ENCODE measurements around the gene GRID1.
"Not testable (repeated sequence)": the region's sequence is repeated elsewhere in the genome, so short reads cannot be mapped to it uniquely, and the experiment has no call there.

The GRID1 gene

DNA sequence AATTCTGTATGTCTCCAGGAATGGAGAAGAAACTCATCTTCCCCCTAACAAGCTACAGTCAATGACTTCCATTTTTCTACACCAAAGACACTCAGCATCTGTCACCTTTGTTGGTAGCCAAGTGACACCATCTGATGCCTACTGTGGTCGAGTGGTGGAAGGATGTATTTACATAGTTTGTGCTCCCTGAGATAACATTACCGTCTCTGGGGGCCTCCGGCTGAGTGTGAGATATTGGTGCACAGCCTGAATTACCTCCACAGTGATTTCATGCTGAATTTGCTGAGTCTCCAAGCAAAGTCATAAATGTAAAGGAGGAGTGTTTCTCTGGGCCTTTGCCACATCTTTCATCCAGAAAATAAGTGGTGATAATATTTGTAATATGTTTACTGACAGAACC lies 114.0 kb downstream of the GRID1 start:
- no peak for DNase-seq (ENCODE audit: low spot score)

DNA sequence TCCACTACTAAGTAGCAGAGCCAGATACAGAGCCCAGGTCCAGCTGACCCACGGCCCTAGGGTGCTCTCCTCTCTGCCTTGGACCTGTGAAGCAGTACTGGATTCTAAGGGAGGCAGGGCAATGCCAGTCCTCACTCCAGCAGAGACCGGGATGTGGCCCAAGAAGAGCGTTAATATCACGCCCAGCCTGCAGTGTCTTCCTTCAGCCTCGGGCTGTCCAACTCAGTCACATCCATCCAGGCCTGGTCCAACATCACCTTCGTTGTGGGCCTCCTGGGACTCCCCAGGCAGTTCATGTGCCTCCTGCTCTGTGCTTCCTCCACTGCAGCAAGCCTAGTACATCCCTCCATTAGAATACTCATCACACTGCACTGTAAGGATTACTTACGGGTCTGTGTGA lies 114.5 kb downstream of the GRID1 start:
- DNase-seq (ENCODE audit: low spot score), result no peak

DNA sequence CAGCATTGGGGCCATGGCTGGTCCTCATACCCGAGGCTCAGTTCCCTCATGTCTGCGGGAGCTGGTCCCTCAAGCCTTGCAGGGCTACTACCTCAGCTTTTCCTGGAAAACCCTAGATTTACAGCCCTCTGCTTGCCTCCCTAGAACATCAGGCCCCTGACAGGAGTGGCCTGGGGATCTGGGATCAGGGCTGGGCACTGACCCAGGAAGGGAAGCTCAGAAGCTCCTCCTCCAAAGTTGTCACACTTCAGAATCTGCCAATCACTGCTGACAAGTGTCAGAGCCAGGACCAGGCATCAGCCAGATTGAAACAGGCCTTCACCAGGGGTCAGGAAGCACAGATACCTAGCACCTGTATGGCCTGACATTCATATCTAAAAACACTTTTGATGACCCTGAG lies 115.2 kb downstream of the GRID1 start:
- no peak for DNase-seq (ENCODE audit: low spot score)

DNA sequence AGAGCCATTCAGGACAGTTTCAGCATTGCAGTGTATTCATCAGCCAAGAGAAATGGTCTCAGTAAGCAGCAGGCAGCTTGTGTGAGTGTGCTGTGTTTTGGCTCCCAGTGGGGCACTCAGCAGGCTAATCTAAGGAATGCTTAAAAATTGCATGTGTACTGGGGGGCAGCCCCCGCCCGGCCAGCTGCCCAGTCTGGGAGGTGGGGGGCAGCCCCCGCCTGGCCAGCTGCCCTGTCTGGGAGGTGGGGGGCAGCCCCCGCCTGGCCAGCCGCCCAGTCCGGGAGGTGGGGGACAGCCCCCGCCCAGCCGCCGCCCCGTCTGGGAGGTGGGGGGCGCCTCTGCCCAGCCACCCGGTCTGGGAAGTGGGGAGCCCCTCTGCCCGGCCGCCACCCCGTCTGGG lies 116.2 kb downstream of the GRID1 start:
- no peak for DNase-seq (ENCODE audit: low spot score)

DNA sequence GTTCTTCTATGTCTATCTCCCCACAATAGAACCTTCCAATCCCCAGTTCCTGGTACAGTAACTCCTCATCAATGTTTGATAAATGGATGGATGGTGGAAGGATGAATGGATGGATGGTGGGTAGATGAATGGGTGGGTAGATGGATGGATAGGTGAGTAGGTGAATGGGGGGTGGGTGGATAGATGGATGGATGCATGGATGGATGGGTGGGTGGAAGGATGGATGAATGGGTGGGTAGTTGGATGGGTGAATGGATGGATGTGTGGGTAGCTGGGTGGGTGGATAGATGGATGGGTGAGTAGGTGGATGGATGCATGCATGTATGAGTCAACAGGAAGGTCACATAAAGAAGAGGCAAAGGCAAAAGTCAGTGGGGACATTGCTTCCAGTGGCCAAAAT lies 116.8 kb downstream of the GRID1 start:
- DNase-seq (ENCODE audit: low spot score), result no peak

DNA sequence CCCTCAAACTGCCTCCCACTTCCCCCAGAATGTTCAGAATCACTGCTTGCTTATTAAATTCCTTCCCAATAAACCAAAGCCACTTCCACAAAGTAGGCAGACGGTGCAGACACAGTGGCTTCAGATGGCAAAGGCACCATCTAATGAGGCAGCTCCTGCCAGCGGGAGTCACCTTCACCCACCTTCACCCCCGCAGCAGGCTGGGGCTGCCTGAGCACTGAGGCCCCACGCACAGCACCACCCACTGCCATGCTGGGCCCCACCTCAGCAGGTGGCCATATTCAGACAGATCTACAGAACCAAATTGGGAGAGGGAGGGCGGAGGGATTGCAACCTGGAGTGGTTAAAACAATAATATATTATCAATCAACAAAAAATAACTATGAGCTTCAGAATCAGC lies 118.5 kb downstream of the GRID1 start:
- no peak for DNase-seq (ENCODE audit: low spot score)

DNA sequence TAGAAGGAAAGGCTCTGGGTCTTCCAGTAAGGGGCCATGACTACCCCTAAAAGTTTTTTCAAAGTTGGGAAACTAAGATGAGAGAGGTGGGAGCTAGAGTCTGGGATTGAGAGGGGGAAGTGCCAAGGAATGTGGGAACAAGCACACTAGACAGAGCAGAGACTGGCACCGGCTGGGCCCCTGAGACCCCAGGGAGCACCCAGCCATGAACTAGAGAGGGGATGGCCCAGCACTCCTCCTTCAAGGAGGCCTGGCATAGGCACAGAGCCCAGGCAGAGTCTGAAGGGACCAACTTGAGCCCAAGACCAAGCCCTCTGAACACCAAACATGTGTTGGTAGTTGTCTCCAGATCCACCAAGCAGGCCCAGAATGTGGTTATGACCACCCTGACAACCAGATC lies 119.0 kb downstream of the GRID1 start:
- DNase-seq (ENCODE audit: low spot score), result no peak

DNA sequence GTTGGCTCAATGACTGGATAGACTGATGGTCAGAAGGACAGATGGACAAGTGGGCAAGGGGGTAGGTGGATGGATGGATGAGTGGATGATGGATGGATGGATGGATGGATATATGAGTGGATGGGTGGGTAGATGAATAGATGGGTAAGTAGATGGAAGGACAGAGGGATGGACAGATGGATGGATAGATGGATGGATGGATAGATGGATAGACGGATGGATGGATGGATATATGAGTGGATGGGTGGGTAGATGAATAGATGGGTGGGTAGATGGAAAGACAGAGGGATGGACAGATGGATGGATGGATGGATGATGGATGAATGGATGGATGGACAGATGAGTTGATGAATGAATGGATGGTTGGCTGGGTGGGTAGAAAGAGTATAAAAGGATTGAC lies 119.5 kb downstream of the GRID1 start:
- no peak for DNase-seq (ENCODE audit: low spot score)

DNA sequence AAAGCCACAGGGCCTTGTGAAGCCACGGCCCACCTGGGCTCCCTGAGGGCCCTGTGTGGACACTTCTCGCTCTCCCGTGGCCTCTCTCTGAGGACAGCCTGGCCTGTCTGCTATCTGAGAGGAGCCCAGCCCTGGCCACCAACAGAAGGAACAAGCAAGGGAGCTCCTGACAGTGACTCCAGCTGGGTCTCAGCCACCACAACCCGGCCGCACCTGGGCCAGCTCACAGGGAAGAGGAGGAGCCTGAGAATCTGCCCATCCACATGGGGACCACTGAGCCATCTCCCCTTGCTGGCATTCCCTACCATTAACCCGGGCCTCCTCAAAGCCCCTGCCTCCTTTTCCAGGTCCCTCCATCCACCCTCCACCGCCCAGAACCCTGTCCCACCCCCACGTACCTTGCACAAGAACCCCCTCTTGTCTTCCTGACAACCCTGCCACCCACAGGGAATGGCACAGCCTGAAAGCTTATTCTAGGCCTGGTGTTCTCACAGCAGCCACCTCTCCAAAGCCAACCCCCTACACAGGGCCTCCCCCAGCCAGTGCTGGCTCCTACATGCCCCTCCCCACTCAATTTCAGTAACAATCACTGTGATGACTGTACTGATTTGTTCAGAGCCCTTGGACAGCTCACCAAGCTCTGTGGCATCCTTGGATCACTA lies 120.2 kb downstream of the GRID1 start:
- no peak for DNase-seq (ENCODE audit: low spot score)

DNA sequence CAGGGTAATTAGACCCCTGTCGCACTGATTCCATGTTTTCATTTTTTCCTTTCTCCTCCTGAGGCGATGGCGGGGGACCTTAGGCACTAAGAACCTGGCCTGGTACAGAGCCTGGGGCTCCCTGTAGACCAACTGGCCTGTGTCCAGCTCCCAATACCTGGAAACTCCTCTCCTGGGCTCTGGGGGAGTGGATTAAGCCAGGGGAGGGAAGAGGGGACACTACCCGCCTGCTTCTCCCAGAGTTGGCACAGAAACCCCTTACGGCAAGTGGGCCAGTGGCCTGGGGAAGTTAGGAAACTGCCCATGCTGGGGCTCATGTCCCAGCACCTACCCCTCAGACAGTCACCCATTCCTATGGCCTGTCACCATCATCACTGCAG lies 121.6 kb downstream of the GRID1 start:
- no peak for DNase-seq (ENCODE audit: low spot score)

DNA sequence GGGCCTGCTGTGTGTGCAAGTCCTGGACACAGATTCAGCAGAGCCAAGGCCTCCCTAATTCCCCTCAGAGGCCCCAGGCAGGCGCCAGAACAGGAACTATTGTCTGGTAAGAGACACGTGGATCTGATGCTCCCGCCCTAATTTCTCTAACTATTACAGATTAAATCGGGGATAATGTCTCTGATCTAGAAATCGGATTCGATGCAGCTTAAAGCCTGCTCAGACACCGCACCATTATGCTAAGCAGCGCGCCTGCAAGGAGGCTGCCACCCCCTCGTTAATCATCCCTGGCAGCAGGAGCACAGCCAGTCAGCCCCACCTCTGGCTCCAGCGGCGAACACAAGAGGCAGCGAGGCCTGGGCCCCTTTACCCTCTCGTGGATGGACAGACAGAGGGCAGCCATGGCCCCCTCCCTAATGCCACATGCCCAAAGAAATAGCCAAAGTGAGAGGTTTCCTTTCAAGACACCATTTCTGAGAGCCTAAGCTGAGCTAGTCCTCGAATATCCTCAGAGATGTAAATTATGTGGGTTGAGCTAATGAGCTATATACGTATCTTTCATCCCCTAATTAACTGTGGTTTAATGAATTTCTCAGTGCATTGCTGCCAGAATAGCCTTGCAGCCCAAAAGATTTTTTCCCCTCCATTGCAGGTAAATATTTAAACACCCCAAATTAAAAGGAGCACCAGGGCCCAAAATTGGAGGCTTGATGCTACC lies 122.1 kb downstream of the GRID1 start:
- no peak for DNase-seq (ENCODE audit: low spot score)

DNA sequence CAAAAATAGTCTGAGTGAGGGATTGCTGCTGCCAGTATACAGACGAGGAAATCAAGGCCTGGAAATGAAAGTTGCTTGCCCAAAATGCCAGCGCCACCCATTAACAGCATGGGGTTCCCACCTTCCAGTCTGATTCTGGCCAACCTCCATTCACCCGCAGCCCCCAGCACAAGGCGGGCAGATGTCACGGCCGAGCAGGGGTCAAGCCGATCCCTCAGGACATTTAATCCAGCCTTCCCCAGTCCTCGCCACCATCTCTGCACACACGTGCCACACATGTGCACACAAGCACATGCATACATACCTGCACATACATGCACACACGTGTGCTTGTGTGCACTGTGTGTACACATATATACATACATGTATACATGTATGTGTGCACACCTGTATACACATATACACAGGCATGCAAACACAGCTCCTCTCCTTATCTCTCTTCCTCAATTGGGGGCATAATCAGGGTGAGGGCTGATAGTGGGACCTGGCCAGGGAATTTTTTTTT lies 122.9 kb downstream of the GRID1 start:
- DNase-seq (ENCODE audit: low spot score), result no peak

DNA sequence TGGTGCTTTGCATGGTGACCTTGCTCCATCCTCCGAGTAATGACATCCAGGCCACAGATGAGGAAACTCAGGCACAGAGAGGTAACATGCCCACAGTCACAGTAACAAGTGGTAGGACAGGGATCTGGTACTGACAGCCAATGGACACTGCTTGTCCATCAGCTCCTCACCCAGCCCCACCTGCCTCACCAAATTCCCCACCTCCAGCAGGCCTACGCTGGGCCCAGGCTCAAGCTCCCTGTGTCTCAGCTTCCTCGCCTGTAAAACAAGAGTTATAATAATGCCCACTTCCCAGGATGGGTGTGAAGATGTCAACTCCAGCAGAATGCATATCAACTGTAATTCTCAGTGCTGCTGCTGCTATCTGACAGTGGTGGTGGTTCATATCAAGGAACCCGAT lies 123.8 kb downstream of the GRID1 start:
- DNase-seq (ENCODE audit: low spot score), result no peak

DNA sequence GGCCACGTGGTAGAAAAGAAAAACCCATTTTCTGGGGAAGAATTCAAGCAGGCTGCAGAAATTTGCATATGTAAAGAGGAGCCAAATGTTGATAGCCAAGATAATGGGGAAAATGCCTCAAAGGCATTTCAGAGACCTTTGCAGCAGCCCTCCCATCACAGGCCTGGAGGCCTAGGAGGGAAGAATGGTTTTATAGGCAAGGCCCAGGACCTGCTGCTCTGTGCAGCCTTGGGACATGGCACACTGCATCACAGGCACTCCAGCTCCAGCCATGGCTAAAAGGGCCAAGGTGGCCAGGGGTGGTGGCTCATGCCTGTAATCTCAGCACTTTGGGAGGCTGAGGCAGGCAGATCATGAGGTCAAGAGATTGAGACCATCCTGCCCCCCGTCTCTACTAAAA lies 128.5 kb downstream of the GRID1 start:
- not testable (repeated sequence) for DNase-seq (ENCODE audit: low spot score)

DNA sequence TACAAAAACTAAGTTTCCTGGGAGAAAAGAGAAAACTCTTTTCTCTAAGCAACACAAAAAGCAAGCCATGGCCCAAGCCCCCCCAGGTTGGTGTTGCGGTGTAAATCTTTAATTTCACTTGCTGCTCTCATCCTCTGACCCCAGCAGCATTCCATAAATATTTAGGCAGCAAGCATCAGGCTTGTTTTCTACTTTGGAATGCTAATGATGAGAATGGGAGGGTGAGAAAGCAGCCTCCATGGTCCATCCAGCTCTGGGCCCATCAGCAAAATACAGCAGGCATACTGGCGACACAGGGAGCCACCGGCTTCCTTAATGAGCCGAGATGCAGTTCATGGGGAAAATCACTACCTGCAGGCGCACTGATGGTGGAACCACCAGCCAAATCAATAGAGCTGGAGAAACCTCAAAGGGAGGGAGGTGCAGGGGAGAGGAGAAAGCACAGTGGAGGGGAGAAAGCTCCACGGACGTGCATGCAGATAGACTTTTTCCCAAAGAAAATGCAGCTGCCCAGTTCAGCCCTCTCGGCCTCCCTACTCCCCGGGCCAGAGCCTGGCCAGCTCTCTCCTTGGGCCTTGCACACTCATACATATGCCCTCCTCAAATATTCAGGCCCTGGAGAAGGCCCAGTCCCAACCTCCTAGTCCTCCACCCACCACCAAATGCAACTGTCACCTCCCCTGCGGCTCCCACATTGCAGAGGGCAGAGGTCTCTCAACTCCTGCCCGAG lies 131.9 kb downstream of the GRID1 start:
- no peak for DNase-seq (ENCODE audit: low spot score)

DNA sequence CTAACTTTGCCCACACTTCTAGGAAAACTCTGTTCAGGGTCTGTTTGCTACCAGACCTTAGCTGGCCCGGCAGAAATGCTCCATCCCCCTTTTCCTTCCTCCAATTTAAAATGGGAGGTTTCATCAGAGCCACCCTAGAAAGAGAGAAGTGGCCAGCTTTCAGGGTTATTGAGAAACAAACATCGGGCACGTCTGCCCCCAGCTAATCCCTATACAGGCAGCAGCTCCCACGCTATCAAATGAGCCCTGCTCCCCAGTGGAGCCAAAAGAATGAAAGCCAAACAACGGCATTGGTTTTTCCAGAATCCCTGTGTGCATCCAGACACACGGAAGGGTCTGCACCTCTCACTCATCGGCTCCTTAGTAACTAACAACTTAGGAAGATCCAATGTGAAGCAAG lies 132.5 kb downstream of the GRID1 start:
- DNase-seq (ENCODE audit: low spot score), result no peak

DNA sequence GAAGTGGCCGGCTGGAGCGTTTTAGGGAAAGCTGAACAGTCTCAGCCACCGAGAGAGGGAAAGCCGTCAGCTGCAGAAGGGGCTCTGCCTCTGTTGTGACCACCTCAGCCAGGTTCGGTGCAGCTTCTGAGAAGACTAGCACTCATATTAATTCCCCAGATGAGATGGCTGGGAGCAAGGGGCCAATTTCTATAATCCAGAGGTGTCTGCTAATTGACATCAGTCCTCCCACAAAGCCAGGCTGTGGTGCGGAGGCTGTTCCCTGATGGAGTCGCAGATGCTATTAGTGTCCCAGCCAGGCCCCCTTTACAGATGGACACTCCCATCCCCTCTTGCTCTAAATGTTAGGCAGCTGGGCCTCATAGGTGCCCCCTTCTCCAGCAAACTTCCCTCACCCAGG lies 133.5 kb downstream of the GRID1 start:
- no peak for DNase-seq (ENCODE audit: low spot score)

DNA sequence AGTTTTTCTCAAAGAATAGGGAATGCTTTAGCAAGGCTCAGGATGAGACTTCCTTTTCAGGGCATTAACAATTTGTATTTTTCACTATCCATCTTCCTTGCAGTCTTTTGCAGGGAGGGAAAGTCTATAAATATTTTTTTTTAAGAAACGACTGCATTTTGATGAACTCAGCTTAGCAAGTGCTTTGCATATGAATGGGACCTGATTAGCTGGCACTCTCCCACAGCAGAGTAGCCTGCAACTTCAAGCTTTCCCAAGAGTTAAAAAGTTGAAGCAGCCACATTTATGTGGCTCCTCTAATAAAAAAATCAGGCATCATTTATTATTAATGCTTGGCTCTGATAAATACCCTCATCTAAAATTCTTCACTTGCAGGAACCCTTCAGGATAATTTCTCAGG lies 134.0 kb downstream of the GRID1 start:
- no peak for DNase-seq (ENCODE audit: low spot score)

DNA sequence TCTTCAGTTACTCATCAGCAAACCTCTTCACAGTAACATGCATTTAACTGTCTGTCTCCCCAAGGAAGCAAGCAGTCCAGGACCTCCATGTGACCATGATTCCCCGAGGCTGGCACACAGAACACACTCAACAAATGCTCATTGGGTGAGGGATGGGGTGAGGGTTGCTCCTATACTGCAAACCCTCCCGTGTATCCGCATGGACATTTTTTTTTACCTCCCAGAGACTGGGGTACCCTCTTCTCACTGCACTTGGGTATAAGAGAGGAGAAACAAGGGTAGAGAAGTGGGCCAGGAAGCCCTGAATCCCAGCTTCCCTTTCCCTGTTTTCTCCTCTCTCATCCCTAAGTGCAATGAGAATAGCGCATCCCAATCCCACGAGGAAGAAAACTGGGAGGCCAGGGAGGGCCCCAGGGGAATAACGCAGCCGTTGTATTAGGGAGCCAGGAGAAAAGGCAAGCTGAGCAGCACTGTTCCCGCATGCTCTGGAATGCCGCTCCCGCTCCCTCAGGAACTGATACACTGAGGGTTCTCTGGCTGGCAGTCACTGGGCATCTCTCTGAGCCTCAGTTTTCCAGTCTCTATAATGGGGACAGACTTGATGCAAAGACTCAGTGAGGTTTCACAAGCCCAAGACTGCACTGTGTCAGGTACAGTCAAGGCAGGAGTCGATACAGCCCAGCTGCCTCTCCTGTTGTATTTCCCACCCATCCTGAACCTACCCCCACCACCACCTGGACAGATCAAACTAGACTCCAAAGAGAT lies 134.6 kb downstream of the GRID1 start:
- DNase-seq (ENCODE audit: low spot score), result no peak

DNA sequence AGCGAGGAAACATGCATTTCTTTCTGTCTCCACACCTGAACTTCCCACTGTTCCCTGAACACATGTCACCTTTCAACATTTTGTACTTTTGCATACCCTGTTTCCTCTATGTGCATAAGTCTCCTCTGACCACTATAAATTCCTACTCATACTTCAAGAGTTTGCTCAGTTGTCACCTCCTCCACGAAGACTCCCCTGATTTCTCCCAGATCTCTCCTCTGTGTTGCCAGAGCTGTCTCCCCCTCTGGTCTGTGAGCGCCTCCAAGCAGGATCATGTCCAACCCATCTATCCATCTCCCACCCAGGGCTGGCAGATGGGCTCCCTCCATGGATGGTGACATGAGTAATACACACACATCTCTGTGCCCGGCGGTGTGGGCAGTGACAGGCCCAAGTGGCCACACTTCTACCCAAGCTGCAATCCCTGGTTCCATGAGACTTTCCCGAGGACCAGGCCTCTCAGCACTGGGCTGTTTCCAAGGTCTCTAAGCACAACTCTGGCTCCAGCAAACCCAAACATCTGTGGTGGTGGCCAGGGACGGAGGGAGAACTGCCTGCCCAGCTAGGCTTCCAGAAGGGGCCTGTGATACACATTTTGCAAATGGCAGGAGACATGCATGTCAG lies 135.9 kb downstream of the GRID1 start:
- DNase-seq (ENCODE audit: low spot score), result no peak

DNA sequence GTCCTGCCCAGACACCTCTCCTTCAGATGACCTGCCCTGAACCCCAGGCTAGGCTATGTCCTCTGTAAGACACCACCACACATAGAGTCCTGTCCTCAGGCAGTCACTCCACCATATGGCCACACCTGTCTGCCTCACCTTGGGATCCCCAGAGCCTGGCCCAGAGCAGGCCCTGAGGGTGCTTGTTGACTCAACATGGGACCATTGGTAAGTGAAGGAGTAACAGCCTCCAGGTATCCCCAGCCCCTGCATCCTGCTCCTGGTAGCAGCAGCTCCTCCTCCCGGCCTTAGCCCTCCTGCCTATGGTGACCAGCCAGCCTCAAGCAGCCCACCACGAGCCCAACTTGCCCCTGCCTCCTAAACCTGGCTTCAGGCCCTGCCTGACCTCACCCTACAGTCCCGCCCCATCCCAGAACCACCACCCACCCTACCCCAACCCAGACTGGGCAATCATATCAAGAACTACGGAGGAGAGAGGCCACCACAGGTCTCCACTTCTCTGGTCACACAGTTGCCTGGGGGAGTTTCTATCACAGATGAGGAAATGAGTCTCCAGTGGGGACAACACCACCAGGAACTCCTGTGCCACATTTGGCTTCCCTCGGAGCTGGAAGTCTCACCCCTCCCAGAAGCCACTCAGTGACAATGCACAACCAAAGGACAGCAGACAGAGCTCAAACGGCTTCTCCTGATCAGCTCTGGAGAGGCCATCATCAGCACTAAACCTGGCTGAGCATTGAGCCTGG lies 136.6 kb downstream of the GRID1 start:
- no peak for DNase-seq (ENCODE audit: low spot score)

All from germinal center (tissue), 1 donor.